Activated CD8-positive, alpha-beta memory T cell treated with anti-CD3 and anti-CD28 coated beads for 48 hours (primary cell): ENCODE results near the gene CTDNEP1.

Experiments used
- DNase-seq, 3 experiments: peaks; one replicate each; pipeline ENCODE4 v3.0.0-alpha.2; 2020; ENCODE audit warnings: low read depth in 2 of 3, low spot score in 2 of 3

Gene CTDNEP1

DNA sequence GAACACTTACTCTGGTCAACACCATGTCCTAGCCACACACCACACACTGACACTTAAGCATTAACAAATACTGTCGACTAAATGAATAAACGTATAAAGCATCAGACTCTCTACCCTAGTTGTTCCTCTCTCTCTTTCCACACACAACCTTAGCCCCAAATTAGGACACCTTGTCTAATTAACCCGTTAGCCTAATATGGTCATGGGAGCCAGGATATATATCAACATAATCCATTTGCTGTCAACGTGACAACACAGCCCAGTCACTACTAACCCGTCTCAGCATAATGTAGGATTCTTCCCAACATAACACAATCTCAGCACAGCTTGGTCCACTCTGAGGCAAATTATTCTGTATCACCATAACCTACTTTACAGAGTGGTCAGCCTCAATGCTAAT lies 19.4 kb downstream of the CTDNEP1 start:
- DNase-seq: no peak

- no peak for DNase-seq
Observed at GRCh38 chr17:7229504-7229903, 22.0 kb downstream of the CTDNEP1 start.

GRCh38 chr17:7228920-7229319 lies 22.6 kb downstream of the CTDNEP1 start:
- DNase-seq: no peak

GRCh38 chr17:7226721-7227710 lies 24.5 kb downstream of the CTDNEP1 start:
- DNase-seq: no peak

- DNase-seq: no peak
Observed at GRCh38 chr17:7225711-7226331, 25.7 kb downstream of the CTDNEP1 start.

GRCh38 chr17:7224661-7225111 lies 26.8 kb downstream of the CTDNEP1 start:
- DNase-seq: no peak

DNA sequence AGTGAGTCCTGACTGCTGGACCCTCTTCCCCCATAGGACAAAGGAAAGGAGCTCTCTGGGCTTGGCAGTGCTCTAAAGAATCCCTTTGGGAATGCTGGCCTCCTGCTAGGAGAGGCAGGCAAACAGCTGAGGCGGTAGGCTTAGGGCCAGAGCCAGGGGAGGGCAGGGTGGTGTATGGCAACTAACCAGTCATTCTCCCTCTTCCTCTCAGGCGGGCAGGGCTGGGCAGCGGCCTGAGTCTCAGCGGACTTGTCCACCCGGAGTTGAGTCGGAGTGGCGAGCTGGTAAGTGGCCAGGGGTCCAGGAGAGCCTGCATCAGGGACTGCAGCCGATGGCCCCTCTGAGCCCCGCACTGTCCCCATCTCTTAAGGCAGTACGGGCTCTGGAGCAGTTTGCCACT lies 27.4 kb downstream of the CTDNEP1 start:
- DNase-seq: no peak

DNA sequence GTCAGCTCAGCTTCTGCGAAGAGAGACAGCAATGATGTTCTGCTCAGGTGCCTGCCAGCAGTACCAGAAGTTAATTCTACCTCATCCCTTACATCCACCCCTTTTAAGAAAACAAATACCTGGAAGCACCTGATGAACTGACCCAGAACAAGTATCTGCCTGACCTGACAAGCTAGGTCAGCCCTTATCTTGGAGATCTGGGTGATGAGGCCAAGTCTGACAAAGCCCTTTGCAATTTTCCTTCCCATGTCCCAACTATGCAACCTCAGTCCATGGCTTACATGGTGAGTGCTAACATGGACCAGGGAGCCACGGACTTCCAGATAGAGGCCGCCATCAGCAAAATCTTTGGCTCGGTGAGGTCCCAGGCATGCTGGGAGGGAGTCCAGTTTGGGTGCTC lies 28.2 kb downstream of the CTDNEP1 start:
- DNase-seq: no peak

- DNase-seq: no peak
Observed at GRCh38 chr17:7222972-7223292, 28.6 kb downstream of the CTDNEP1 start.

- no peak for DNase-seq
Observed at GRCh38 chr17:7222093-7222971, 29.2 kb downstream of the CTDNEP1 start.

GRCh38 chr17:7221278-7222092 lies 30.0 kb downstream of the CTDNEP1 start:
- DNase-seq: no peak

- no peak for DNase-seq
Observed at GRCh38 chr17:7220593-7221277, 30.8 kb downstream of the CTDNEP1 start.

DNA sequence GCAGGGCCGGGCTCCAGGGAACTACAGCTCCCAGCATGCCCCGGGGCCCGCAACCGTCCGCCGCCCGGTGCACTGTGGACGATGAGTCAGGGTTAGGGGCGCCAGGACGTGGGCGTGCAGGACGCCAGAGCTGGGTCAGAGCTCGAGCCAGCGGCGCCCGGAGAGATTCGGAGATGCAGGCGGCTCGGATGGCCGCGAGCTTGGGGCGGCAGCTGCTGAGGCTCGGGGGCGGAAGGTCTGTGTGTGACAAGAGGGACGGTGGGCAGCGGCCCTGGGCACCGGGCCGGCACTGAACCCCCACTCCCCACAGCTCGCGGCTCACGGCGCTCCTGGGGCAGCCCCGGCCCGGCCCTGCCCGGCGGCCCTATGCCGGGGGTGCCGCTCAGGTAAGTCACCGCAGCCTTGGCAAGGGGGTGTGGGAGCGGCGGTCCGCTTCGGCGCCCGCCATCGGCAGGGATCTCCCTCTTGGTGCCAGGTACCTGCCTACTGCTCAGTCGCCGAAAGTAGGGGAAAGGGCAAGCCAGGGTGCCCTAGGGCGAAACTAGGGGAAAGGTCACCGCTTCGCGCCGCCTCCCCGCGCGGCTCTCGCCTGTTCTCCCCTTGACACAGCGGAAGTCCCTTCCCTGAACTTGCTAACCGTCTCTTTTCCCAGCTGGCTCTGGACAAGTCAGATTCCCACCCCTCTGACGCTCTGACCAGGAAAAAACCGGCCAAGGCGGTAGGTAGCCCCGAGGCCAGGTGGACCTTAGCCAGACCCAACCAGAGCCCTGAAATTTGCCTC lies 31.5 kb downstream of the CTDNEP1 start, which contains the start of the genes ACADVL and DLG4:
ACADVL (plus strand) TSS at position 127 of the 781 bp plus-strand sequence; CDS start at position 174, 47 bp downstream.
DLG4 (minus strand) TSS at position 25 of the 781 bp plus-strand sequence.
- peak in 2 of 3 experiments; percentile 74 to 83 for DNase-seq

GRCh38 chr17:7219229-7219811 lies 32.2 kb downstream of the CTDNEP1 start:
- DNase-seq: no peak

DNA sequence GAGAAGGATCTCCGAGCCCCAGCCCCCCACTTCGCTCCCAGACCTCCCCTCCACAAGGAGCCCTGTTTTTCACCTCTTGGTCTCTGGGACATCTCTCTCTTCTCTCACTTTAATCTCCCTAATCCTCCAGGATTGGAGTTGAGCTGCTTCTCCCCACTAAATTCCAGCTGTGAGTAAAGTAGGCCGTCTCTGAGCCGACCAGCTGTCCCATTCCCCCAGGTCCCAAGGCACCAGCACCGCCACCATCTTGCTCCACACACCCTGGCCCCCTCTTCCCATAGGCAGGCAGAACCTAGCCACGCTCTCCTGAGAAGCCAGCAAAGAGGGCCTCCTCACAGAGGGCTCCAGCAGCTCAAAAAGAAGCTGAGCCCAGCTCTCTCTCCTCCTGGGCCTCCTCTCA lies 32.8 kb downstream of the CTDNEP1 start:
- DNase-seq: no peak

GRCh38 chr17:7218166-7218565 lies 33.4 kb downstream of the CTDNEP1 start:
- DNase-seq: no peak

- DNase-seq: no peak
Observed at GRCh38 chr17:7217113-7217987, 34.2 kb downstream of the CTDNEP1 start.
